GM12872 (cell line): Measurements from ENCODE around the gene ELMO1.

Source experiments
- TF ChIP-seq, protein P1 (sequence below): IDR thresholded peaks from 3 replicates; pipeline ENCODE4 v1.5.1; 2011; ENCODE audit warnings: low read depth, mild to moderate bottlenecking, low read length, moderate library complexity; ENCODE audit not compliant: insufficient read depth

The ELMO1 gene

DNA sequence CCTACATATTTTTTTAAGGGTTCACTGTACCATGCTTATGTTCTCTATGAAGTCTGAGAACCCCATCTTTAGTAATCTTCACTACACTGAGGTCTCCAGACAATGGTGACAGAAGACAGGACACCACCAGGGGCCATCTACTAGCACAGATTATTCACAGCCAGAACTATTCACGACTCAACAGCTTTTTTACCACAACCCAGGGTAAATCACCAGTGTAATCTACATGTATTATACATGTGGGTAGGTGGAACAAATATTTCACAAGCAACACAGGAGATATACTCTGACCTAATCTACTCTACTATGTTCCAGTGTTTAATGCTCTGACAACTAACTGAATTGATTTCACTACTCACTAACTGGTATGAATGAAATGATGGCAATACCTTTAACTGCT, 136.1 kb downstream of the ELMO1 start:
- TF ChIP-seq, protein P1, sequence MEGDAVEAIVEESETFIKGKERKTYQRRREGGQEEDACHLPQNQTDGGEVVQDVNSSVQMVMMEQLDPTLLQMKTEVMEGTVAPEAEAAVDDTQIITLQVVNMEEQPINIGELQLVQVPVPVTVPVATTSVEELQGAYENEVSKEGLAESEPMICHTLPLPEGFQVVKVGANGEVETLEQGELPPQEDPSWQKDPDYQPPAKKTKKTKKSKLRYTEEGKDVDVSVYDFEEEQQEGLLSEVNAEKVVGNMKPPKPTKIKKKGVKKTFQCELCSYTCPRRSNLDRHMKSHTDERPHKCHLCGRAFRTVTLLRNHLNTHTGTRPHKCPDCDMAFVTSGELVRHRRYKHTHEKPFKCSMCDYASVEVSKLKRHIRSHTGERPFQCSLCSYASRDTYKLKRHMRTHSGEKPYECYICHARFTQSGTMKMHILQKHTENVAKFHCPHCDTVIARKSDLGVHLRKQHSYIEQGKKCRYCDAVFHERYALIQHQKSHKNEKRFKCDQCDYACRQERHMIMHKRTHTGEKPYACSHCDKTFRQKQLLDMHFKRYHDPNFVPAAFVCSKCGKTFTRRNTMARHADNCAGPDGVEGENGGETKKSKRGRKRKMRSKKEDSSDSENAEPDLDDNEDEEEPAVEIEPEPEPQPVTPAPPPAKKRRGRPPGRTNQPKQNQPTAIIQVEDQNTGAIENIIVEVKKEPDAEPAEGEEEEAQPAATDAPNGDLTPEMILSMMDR: no peak

DNA sequence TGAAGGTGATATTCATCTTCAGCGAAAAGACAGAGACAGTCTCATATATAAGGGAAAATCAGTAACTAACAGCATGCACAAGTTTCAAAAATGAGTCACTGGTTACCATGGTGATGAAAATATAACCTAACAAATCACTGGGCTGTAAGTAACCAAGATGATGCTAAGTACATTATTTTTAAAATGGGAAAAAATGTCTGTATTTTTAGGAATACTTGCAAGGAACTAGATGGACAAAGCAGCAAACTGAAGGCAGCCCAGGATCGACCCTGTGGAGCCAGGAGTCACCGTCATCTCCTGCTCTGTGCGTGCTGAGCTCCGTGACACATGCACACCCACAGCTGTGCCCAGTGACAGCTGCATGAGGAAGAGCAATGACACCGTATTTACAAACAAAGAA, 137.3 kb downstream of the ELMO1 start:
- TF ChIP-seq, protein P1: no peak

DNA sequence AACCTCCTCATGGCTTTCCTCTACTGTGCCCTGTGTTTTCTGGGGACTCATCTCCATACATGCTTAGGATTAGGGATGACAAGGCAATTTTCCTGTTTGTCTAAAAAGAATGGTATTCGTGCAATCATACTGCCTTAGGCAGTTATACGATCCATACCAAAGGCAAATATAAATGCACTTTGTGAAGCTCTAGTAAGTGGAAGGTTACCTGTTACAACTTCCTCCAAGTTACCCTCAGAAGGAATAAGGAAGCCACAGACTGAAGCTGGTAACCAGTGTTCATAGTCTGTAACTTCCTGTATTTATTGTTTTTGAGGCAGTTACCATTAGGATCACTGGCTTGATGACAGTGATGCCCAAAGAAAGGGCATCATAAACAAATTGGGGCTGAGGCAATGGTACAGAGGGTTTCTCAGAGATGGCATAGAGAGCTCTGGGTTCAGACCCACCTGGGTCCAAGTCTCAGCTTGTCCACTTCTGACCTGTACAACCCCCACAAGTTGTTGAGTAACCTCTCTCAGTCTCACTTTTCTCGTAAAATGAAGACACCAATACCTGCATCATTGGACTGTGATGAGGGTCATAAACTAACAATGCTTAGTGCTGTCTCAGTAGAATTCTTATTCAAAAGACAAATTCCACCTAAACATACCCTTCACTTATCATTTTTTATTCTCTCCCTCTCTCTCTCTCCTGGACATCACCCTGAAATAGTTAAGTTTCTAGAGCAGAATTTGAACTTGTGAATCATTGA, 138.2 kb downstream of the ELMO1 start:
- TF ChIP-seq, protein P1: no peak

GRCh38 chr7:37309493-37309892, 139.2 kb downstream of the ELMO1 start:
- TF ChIP-seq, protein P1: no peak

DNA sequence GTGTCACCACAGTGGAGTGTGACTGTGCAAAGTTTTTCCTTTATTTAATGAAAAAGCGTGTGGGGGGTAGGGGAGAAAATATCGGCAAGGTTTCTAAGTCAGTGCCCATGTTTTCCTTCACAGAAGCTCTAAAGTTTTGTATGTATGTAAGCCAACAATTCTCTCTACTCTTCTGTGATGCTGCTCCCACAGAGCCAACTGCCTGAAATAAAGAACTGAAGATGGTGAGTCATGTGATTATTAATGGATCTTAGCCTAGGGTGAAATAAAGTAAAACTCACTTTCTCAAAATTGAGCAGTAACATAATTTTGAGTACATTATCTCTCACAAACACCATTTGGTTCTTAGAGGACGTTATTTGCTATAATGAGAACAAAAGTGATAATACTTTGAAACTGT, 143.7 kb downstream of the ELMO1 start:
- TF ChIP-seq, protein P1: no peak

DNA sequence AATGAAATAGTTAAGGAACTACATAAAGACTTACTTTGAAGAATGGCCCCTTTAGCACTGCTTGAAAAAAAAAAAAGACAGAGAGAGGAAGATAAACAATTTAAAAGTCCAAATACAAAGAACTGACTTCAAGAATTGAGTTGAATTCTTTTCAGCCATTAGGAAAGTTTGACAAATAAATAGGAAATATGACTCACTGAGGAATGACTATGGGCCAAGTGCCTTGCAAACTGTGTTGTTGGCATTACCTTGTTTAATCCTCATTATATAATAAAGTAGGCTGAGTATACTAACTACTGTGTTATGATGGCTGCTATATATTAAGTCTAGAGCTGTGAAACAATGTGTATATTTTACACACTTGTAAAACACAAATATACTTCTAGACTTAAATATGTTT, 151.1 kb downstream of the ELMO1 start:
- TF ChIP-seq, protein P1: no peak

GRCh38 chr7:37295401-37295800, 153.3 kb downstream of the ELMO1 start:
- TF ChIP-seq, protein P1: no peak
